SIG-M5 treated with dmso at 0.1 percent for 504 hours (cell line): ENCODE results near the gene SLC4A1.
"Not testable (repeated sequence)": the region's sequence is repeated elsewhere in the genome, so short reads cannot be mapped to it uniquely, and the experiment has no call there.

Experiments used
- DNase-seq: peaks from one replicate; lab custom pipeline; 2025; ENCODE audit not compliant: unreplicated experiment; lab: John Stamatoyannopoulos, UW

The SLC4A1 gene

GRCh38 chr17:44257815-44258760 is 9.8 kb downstream of the SLC4A1 start:
- DNase-seq, result no peak

GRCh38 chr17:44256671-44257070 is 11.3 kb downstream of the SLC4A1 start:
- DNase-seq, result no peak

- DNase-seq, result no peak
Measured at GRCh38 chr17:44255915-44256314, 12.0 kb downstream of the SLC4A1 start.

GRCh38 chr17:44254361-44255095 is 13.4 kb downstream of the SLC4A1 start:
- no peak for DNase-seq

DNA sequence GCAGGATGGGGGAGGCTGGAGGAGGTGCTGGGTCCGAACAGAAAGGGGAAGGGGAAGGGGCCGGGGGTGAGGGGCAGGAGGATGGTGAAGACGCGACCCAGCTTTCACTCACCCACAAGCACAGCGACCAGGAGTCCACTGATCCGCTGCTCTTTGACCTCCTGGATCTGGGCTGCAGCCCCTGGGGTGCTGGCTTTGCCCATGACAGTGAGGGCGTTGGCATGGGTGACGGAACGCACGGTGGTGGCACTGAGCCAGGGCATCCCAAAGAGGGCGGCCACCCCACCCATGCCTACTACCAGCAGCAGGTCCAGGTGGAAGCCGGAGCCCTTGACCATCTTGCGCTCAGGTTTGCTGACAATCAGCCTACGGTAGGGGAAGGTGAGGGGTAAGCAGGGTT is 14.9 kb downstream of the SLC4A1 start:
- no peak for DNase-seq

DNA sequence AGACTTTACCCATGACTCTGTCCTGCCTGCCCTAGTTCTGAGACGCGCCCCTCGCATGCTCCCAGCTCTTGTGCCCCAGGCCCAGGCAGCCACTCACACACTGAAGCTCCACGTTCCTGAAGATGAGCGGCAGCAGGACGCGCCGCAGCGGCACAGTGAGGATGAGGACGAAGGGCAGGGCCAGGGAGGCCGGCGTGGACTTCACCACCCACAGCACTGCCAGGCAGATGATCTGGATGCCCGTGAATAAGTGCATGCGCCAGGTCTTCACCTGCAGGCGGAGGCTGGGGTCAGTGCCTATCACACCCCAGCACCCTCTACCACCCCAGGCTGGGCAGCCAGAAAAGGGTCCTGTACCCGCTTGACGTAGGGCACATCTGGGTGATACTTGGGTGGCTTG is 16.9 kb downstream of the SLC4A1 start:
- no peak for DNase-seq

GRCh38 chr17:44249501-44250246 is 18.3 kb downstream of the SLC4A1 start:
- DNase-seq, result no peak

DNA sequence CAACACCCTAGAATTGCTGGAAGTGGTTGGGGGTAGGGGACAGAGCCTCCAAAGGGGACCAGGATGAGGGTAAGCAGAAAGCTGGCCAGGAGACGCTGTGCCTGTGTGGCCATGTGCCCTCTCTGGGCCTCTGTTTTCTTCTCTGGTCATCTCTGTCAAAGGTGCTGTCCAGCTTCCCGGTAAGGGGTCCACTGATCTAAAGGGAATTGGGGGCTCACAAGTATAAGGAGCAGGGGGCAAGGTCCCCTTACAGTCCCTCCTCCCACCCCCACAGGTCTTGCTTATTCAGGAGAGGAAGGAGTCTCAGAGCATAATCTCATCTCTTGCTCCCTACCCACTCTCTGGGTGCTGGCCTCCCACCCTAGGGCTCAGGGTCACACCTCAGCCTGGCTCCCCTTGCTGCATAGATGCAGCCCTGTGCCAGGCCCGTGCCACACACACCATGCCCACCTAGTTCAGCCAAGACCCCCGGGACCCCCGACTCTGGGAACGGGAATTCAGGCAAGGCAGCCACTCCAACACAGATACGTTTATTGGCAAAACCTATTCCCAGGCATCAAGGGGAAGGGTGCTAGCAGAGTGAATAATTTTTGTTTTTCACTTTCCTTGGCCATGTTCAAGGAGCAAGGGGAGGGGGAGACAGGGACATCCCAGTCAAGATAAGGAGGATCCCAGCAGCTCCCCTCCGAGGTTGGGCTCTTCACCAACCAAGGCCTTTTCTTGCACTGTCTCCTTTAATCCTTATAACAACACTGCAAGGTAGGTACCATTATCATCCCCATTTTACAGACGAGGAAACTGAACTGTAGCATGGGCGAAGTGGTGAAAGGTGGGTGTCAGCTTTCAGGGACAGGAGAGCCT is 19.8 kb downstream of the SLC4A1 start:
- DNase-seq, result no peak

- no peak for DNase-seq
Measured at GRCh38 chr17:44247440-44247841, 20.5 kb downstream of the SLC4A1 start.

DNA sequence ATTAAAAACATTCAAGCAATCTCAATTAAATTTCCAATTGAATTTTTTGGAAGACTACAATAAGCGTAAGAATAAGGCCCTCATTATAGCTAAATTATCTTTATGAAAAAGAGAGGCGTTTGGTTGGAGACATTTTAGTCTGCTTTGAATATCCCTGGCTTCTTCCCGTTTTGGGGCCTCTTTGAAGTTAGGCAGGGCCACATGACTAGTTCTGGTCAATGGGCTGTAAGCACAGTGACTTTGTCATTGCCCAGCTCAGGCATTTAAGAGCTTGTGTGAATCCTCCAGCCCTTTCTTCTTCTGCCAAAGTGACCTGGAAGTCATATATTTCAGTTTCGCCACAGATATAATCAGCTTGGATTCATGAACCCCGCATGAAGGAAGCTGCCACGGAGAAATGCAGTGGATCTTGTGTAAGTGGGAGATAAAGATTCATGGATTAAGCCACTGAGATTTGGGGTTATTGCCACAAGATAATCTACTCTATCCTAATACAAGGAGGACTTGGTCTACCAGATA is 26.8 kb downstream of the SLC4A1 start:
- peak; percentile 17 for DNase-seq

- not testable (repeated sequence) for DNase-seq
Measured at GRCh38 chr17:44237886-44238285, 30.0 kb downstream of the SLC4A1 start.

GRCh38 chr17:44236444-44236991 is 31.4 kb downstream of the SLC4A1 start:
- DNase-seq, result no peak

- DNase-seq, result no peak
Measured at GRCh38 chr17:44235583-44235936, 32.4 kb downstream of the SLC4A1 start.

- no peak for DNase-seq
Measured at GRCh38 chr17:44233582-44233981, 34.4 kb downstream of the SLC4A1 start.

GRCh38 chr17:44232061-44232460 is 35.9 kb downstream of the SLC4A1 start:
- no peak for DNase-seq

GRCh38 chr17:44230140-44230539 is 37.8 kb downstream of the SLC4A1 start:
- DNase-seq, result no peak

GRCh38 chr17:44229090-44229489 is 38.8 kb downstream of the SLC4A1 start:
- DNase-seq, result no peak

DNA sequence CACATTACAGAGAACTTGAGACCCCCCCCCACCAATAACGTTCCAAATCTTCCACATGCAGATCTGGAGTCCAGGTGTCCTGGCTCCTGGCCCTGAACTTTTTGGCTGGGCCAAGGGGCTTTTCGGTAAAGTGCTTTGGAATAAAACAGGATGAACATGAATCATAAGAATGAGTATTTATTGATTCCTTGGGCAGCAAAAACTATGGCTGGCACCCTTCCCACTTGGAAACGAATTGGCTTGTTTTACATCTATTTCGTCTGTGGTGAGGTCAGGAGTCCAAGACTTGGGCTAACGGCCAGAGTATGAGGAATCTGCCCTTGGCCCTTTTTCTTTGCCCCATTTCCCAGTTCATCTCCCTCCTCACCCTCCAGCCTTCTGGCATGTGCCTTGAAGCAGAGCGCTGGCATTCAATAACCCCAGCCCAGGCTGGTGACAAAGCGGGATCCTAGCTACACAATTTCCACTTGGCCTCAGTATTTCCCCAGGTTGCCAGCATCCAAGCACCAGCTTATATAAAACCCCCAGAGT is 44.3 kb downstream of the SLC4A1 start:
- no peak for DNase-seq

DNA sequence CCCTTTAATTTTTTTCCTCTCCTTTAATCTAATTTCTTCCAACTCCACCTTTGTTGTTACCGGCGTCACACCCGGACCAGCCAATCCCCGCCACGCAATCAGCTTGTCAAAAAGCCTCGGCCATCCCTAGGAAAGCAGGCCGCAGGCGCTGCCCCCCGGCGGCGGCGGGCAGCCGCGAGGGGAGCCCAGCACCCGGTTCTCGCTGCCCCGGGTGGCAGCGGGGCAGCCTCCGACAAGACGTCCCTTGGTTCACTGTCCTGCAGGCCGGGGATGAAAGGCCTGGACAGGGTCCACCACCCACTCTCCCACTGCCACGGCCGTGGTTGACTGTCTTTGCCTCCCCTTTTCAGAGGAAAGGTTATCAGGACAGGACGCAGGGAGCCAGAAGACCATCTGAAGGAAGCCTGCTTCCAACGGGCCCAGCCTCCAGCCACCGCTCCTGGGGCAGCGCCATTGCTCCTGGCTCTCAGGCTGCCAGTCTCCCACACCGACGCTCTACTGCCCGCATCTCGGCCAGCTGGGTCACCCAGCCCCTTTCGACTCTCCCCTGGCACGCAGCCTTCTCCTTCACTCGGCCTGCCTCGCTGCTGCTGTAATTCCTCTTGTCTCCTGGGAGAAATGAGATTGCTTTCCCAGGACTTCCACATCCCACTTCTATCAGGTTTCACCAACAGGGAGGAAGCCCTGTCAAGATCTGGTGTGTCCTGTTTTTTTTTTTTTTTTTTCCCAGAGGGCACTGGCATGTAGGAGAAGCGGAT is 45.6 kb downstream of the SLC4A1 start:
- peak; percentile 41 for DNase-seq
